Neural progenitor cell (in vitro differentiated cells): Measurements from ENCODE around the gene UBR4.

Source experiments
- CTCF ChIP-seq: fragments of 200-600 bp; sonication (generic); IDR thresholded peaks from 2 replicates; pipeline ENCODE4 v1.5.1; 2017; ENCODE audit warnings: antibody characterized with exemption, mild to moderate bottlenecking
- EZH2 ChIP-seq: fragments of 200-600 bp; sonication (generic); IDR thresholded peaks from 2 replicates; pipeline ENCODE4 v1.6.1; 2017; ENCODE audit warnings: antibody characterized with exemption, mild to moderate bottlenecking, moderate library complexity
- EZH2phosphoT487 ChIP-seq: fragments of 200-600 bp; sonication (generic); IDR thresholded peaks from 2 replicates; pipeline ENCODE4 v1.6.1; 2017; ENCODE audit warnings: antibody characterized with exemption

- no peak for TF ChIP-seq CTCF
- no peak for TF ChIP-seq EZH2phosphoT487
- TF ChIP-seq EZH2, result no peak
These were observed 42.9 kb downstream of the UBR4 start for GRCh38 chr1:19167140-19167539.
